ENCODE measurements around the gene SEC61B.

DNA sequence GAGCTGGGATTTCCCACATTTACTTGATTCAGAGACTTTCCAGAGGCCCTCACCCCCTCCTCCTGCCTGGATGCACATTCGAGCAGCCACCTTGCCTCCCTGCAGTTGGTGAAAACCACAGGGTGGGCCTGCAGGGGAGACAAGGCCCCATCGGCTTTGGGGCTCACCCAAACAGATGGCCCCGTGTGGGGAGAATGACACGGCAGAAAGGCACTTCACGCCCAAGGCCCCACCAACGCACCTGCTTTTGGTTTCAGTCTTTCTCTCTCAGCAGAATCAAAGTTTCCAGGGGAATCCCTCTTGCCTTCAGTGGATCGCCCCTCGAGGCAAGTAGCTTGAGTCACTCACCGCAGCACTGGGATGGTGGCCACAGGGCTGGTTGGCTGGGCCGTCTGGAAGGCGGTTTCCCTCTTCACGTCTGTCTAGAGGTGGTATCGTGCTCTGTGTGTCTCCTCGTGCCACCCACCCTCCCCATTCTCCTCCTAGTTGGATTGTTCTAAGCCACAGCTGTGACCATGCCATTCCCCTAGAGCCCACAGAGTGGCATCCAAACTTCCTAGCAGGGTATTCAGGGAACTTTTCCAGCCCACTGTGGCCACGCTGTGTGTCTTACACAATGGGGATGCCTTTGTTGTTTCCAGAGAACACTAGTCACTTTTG is 31.8 kb downstream of the SEC61B start:
- TF ChIP-seq, protein P1, sequence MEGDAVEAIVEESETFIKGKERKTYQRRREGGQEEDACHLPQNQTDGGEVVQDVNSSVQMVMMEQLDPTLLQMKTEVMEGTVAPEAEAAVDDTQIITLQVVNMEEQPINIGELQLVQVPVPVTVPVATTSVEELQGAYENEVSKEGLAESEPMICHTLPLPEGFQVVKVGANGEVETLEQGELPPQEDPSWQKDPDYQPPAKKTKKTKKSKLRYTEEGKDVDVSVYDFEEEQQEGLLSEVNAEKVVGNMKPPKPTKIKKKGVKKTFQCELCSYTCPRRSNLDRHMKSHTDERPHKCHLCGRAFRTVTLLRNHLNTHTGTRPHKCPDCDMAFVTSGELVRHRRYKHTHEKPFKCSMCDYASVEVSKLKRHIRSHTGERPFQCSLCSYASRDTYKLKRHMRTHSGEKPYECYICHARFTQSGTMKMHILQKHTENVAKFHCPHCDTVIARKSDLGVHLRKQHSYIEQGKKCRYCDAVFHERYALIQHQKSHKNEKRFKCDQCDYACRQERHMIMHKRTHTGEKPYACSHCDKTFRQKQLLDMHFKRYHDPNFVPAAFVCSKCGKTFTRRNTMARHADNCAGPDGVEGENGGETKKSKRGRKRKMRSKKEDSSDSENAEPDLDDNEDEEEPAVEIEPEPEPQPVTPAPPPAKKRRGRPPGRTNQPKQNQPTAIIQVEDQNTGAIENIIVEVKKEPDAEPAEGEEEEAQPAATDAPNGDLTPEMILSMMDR (conservative IDR thresholded peaks at IDR 0.05; ENCODE audit: low read depth in 2 of 2) = 0 out of 4 replicates have a peak, but pooled peaks of 1 of the 2 experiments have one; percentile 5
- no peak for TF ChIP-seq EZH2 (IDR thresholded peaks at IDR 0.05; ENCODE audit: low read depth, unreplicated experiment)
- TF ChIP-seq, protein P2, sequence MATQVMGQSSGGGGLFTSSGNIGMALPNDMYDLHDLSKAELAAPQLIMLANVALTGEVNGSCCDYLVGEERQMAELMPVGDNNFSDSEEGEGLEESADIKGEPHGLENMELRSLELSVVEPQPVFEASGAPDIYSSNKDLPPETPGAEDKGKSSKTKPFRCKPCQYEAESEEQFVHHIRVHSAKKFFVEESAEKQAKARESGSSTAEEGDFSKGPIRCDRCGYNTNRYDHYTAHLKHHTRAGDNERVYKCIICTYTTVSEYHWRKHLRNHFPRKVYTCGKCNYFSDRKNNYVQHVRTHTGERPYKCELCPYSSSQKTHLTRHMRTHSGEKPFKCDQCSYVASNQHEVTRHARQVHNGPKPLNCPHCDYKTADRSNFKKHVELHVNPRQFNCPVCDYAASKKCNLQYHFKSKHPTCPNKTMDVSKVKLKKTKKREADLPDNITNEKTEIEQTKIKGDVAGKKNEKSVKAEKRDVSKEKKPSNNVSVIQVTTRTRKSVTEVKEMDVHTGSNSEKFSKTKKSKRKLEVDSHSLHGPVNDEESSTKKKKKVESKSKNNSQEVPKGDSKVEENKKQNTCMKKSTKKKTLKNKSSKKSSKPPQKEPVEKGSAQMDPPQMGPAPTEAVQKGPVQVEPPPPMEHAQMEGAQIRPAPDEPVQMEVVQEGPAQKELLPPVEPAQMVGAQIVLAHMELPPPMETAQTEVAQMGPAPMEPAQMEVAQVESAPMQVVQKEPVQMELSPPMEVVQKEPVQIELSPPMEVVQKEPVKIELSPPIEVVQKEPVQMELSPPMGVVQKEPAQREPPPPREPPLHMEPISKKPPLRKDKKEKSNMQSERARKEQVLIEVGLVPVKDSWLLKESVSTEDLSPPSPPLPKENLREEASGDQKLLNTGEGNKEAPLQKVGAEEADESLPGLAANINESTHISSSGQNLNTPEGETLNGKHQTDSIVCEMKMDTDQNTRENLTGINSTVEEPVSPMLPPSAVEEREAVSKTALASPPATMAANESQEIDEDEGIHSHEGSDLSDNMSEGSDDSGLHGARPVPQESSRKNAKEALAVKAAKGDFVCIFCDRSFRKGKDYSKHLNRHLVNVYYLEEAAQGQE (IDR thresholded peaks at IDR 0.05; ENCODE audit: unreplicated experiment) = no peak
- no peak for TF ChIP-seq STAT1 (IDR thresholded peaks at IDR 0.05; ENCODE audit: unreplicated experiment)
- TF ChIP-seq CREB1 (CRISPR knock-in tag; IDR thresholded peaks at IDR 0.05; ENCODE audit: low read depth) = no peak
- no peak for TF ChIP-seq JUNB (IDR thresholded peaks at IDR 0.05; ENCODE audit: unreplicated experiment)
- TF ChIP-seq POLR2AphosphoS5 (IDR thresholded peaks at IDR 0.05; ENCODE audit: low read depth) = no peak
